ENCODE measurements around the gene GABRB3. TPM values are rescaled to one million over a fixed set of nuclear protein-coding genes. Genes with fewer than 3 reads are reported as not detected.

The GABRB3 gene
- total and polyA plus RNA-seq, 4 donors = 0.81 to 5.5 (median 3.6) TPM

DNA sequence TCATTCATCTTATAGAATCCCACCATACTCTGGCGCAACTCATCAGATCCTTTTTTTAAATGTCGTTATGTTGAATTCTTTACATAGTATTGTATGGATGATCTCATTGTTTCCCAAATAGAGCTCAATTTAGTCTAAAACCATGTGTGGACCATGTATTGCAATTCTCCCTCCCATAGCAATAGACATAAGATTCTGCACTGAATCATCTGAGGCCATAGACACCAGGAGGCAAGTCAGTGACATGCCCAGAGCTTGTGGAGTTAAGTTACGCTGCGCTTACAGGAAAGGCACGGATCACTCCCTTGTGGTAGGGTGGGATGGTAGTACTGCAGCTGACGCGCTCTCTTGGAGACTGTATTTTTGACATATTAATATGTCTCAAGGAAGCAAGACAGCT, 211.0 kb downstream of the GABRB3 start:
- 79 to 86% methylated on average over 7 of the region's 7 CpGs for WGBS, 2 donors
- no peak overlapping the region for H3K27ac ChIP-seq (ENCODE audit: low read depth in 1 of 2, low read length in 1 of 2)
- peaks cover 0 to 3% (median 0%) of the 10 kb centered on the region in 5 donors for H3K4me1 ChIP-seq (ENCODE audit: control insufficient read depth in 5 of 5, insufficient read depth in 5 of 5, low read length in 5 of 5)
- peaks cover 0 to 2% (median 0%) of the 10 kb centered on the region in 4 donors for H3K9me3 ChIP-seq (ENCODE audit: control insufficient read depth in 4 of 4, insufficient read depth in 3 of 4, low read length in 3 of 4)
- no peak overlapping the region for H3K4me3 ChIP-seq
- H3K36me3 ChIP-seq (ENCODE audit: control insufficient read depth in 4 of 4, insufficient read depth in 4 of 4, low read length in 4 of 4) = no peaks in the 10 kb centered on the region
- TF ChIP-seq, protein P1, sequence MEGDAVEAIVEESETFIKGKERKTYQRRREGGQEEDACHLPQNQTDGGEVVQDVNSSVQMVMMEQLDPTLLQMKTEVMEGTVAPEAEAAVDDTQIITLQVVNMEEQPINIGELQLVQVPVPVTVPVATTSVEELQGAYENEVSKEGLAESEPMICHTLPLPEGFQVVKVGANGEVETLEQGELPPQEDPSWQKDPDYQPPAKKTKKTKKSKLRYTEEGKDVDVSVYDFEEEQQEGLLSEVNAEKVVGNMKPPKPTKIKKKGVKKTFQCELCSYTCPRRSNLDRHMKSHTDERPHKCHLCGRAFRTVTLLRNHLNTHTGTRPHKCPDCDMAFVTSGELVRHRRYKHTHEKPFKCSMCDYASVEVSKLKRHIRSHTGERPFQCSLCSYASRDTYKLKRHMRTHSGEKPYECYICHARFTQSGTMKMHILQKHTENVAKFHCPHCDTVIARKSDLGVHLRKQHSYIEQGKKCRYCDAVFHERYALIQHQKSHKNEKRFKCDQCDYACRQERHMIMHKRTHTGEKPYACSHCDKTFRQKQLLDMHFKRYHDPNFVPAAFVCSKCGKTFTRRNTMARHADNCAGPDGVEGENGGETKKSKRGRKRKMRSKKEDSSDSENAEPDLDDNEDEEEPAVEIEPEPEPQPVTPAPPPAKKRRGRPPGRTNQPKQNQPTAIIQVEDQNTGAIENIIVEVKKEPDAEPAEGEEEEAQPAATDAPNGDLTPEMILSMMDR (IDR thresholded peaks at IDR 0.05; ENCODE audit: control extremely low read depth, extremely low read depth) = no peak
- no peak for ATAC-seq (ENCODE audit: insufficient read depth, low FRiP score)
- no peak for DNase-seq
- no peaks in the 10 kb centered on the region for H3K27me3 ChIP-seq (ENCODE audit: control insufficient read depth in 3 of 3, insufficient read depth in 3 of 3, low read length in 2 of 3)
- no peak overlapping the region for H3K9ac ChIP-seq (ENCODE audit: insufficient read depth in 1 of 2, low read length in 2 of 2)

DNA sequence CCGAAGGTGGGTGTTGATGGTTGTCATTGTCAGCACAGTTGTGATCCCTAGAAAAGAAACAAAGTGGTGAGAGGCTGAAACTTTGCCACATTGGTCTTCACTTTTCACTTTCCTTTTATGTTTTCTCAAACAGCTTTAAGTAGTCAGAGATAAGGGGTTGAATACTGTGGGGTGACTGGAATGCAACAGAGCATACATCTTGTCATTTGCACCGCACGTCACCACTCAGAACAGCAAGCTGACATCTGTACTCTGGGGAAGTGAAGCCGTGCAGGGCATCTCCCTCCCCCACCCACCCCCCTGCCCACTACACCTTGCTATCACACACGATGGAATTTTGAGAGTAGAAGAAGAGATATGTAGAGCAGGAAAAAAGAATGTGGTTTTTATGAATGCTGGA, 211.7 kb downstream of the GABRB3 start:
- H3K4me3 ChIP-seq = no peak overlapping the region

DNA sequence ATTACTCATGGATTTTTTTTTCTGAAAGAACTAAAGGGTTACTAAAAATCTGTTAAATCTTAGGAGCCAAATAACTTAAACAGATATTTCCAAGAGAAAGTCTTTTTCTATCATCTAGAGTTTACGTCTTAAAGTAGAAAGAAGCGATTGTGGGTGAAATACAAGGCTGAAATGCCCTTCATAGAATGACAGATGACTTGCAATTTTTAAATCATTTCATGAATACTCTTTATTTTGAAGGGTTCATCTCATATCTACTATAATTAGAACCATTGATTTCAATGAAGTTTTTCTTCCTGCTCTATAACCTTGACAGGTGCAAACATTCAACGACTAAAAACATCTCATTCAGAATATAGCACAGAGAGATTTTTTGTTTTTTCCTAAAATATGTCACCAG, 217.0 kb downstream of the GABRB3 start:
- no peak overlapping the region for H3K4me3 ChIP-seq
- 90 to 91% methylated on average over 3 of the region's 3 CpGs for WGBS, 2 donors
- H3K27me3 ChIP-seq (ENCODE audit: control insufficient read depth in 3 of 3, insufficient read depth in 3 of 3, low read length in 2 of 3) = no peaks in the 10 kb centered on the region
- ATAC-seq (ENCODE audit: insufficient read depth, low FRiP score) = no peak
- no peak for DNase-seq
- peaks cover 0 to under 1% (median 0%) of the 10 kb centered on the region in 5 donors for H3K4me1 ChIP-seq (ENCODE audit: control insufficient read depth in 5 of 5, insufficient read depth in 5 of 5, low read length in 5 of 5)
- H3K27ac ChIP-seq (ENCODE audit: low read depth in 1 of 2, low read length in 1 of 2) = no peak overlapping the region
- no peaks in the 10 kb centered on the region for H3K36me3 ChIP-seq (ENCODE audit: control insufficient read depth in 4 of 4, insufficient read depth in 4 of 4, low read length in 4 of 4)
- no peak overlapping the region for H3K9ac ChIP-seq (ENCODE audit: insufficient read depth in 1 of 2, low read length in 2 of 2)
- peaks cover 0 to 5% (median 0%) of the 10 kb centered on the region in 4 donors for H3K9me3 ChIP-seq (ENCODE audit: control insufficient read depth in 4 of 4, insufficient read depth in 3 of 4, low read length in 3 of 4)
- TF ChIP-seq, protein P1 (IDR thresholded peaks at IDR 0.05; ENCODE audit: control extremely low read depth, extremely low read depth) = no peak

More for the DNA sequence above, 211.7 kb downstream of the GABRB3 start:
- Histone ChIP-seq H3K4me1 (ENCODE audit: control insufficient read depth in 5 of 5, insufficient read depth in 5 of 5, low read length in 5 of 5) (peaks cover 0 to 3% (median 0%) of the 10 kb centered on the region in 5 donors), H3K27ac (ENCODE audit: low read depth in 1 of 2, low read length in 1 of 2) (no peak overlapping the region), H3K27me3 (ENCODE audit: control insufficient read depth in 3 of 3, insufficient read depth in 3 of 3, low read length in 2 of 3) (no peaks in the 10 kb centered on the region), H3K9ac (ENCODE audit: insufficient read depth in 1 of 2, low read length in 2 of 2) (no peak overlapping the region), H3K36me3 (ENCODE audit: control insufficient read depth in 4 of 4, insufficient read depth in 4 of 4, low read length in 4 of 4) (no peaks in the 10 kb centered on the region), H3K9me3 (ENCODE audit: control insufficient read depth in 4 of 4, insufficient read depth in 3 of 4, low read length in 3 of 4) (peaks cover 0 to 4% (median 0%) of the 10 kb centered on the region in 4 donors)
- DNase-seq (no peak), ATAC-seq (ENCODE audit: insufficient read depth, low FRiP score) (no peak)
- 36 to 67% methylated on average over 5 of the region's 5 CpGs for WGBS, 2 donors
- TF ChIP-seq, protein P1 (IDR thresholded peaks at IDR 0.05; ENCODE audit: control extremely low read depth, extremely low read depth) = no peak

DNA sequence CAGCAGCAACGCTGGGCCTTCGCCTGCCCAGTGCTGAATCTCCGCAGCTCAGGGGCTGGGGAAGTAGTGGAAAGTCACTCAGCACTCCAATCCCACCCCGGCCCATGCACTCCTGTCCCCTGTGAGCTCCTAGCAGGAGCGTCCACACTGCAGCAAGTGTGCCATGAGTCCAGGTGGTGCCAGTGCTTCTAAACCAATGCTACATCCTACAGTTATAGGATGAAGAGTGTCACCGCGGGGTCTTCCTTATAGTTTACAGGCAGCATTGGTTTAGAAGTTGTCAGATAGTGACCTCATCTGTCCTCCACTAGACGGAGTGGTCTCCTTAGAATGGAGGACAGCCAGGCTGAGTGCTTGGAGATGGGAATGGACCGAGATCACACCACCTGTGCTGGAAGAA, 221.4 kb downstream of the GABRB3 start:
- Histone ChIP-seq H3K27ac (ENCODE audit: low read depth in 1 of 2, low read length in 1 of 2) (no peak overlapping the region), H3K36me3 (ENCODE audit: control insufficient read depth in 4 of 4, insufficient read depth in 4 of 4, low read length in 4 of 4) (no peaks in the 10 kb centered on the region), H3K4me1 (ENCODE audit: control insufficient read depth in 5 of 5, insufficient read depth in 5 of 5, low read length in 5 of 5) (no peaks in the 10 kb centered on the region), H3K27me3 (ENCODE audit: control insufficient read depth in 3 of 3, insufficient read depth in 3 of 3, low read length in 2 of 3) (no peaks in the 10 kb centered on the region), H3K9ac (ENCODE audit: insufficient read depth in 1 of 2, low read length in 2 of 2) (no peak overlapping the region), H3K9me3 (ENCODE audit: control insufficient read depth in 4 of 4, insufficient read depth in 3 of 4, low read length in 3 of 4) (peaks cover 0 to 3% (median 0%) of the 10 kb centered on the region in 4 donors), H3K4me3 (no peak overlapping the region)
- DNase-seq (no peak), ATAC-seq (ENCODE audit: insufficient read depth, low FRiP score) (no peak)
- TF ChIP-seq, protein P1 (IDR thresholded peaks at IDR 0.05; ENCODE audit: control extremely low read depth, extremely low read depth) = no peak
- WGBS, 2 donors = 90% methylated on average over 9 of the region's 9 CpGs

All from lung (tissue), 12 donors.